ENCODE measurements around the gene IGFL4.

Gene IGFL4

GRCh38 chr19:46066471-46066870, 25.7 kb upstream of the IGFL4 start:
- in situ Hi-C loops (cut with HindIII; ENCODE audit: low pct_ligation_motif_present, low pct_unique_long_range_greater_than_20kb, low sequenced_read_pairs), result no loop called here
- DNase-seq, result no peak

GRCh38 chr19:46065486-46066071, 24.8 kb upstream of the IGFL4 start:
- in situ Hi-C loops (cut with HindIII; ENCODE audit: low pct_ligation_motif_present, low pct_unique_long_range_greater_than_20kb, low sequenced_read_pairs), result no loop called here
- DNase-seq, result no peak

- DNase-seq, result no peak
- in situ Hi-C loops (cut with HindIII; ENCODE audit: low pct_ligation_motif_present, low pct_unique_long_range_greater_than_20kb, low sequenced_read_pairs), result no loop called here
Observed at GRCh38 chr19:46063201-46063600, 22.4 kb upstream of the IGFL4 start.

GRCh38 chr19:46060012-46060411, 19.2 kb upstream of the IGFL4 start:
- DNase-seq, result no peak
- in situ Hi-C loops (cut with HindIII; ENCODE audit: low pct_ligation_motif_present, low pct_unique_long_range_greater_than_20kb, low sequenced_read_pairs), result no loop called here

- in situ Hi-C loops (cut with HindIII; ENCODE audit: low pct_ligation_motif_present, low pct_unique_long_range_greater_than_20kb, low sequenced_read_pairs), result no loop called here
- DNase-seq, result no peak
Observed at GRCh38 chr19:46058778-46059177, 18.0 kb upstream of the IGFL4 start.

GRCh38 chr19:46056536-46056935, 15.7 kb upstream of the IGFL4 start:
- DNase-seq, result no peak
- in situ Hi-C loops (cut with HindIII; ENCODE audit: low pct_ligation_motif_present, low pct_unique_long_range_greater_than_20kb, low sequenced_read_pairs), result no loop called here

GRCh38 chr19:46052896-46053295, 12.1 kb upstream of the IGFL4 start:
- no peak for DNase-seq
- in situ Hi-C loops (cut with HindIII; ENCODE audit: low pct_ligation_motif_present, low pct_unique_long_range_greater_than_20kb, low sequenced_read_pairs), result no loop called here

- in situ Hi-C loops (cut with HindIII; ENCODE audit: low pct_ligation_motif_present, low pct_unique_long_range_greater_than_20kb, low sequenced_read_pairs), result no loop called here
- DNase-seq, result no peak
Observed at GRCh38 chr19:46049597-46049996, 8.8 kb upstream of the IGFL4 start.

GRCh38 chr19:46043519-46043918, 2.7 kb upstream of the IGFL4 start:
- no peak for DNase-seq
- in situ Hi-C loops (cut with HindIII; ENCODE audit: low pct_ligation_motif_present, low pct_unique_long_range_greater_than_20kb, low sequenced_read_pairs), result no loop called here

GRCh38 chr19:46042252-46042883, 1.6 kb upstream of the IGFL4 start:
- no peak for DNase-seq
- in situ Hi-C loops (cut with HindIII; ENCODE audit: low pct_ligation_motif_present, low pct_unique_long_range_greater_than_20kb, low sequenced_read_pairs), result no loop called here

- in situ Hi-C loops (cut with HindIII; ENCODE audit: low pct_ligation_motif_present, low pct_unique_long_range_greater_than_20kb, low sequenced_read_pairs), result no loop called here
- DNase-seq, result no peak
Observed at GRCh38 chr19:46040125-46040524, 677 bp downstream of the IGFL4 start.

- in situ Hi-C loops (cut with HindIII; ENCODE audit: low pct_ligation_motif_present, low pct_unique_long_range_greater_than_20kb, low sequenced_read_pairs), result no loop called here
Observed at GRCh38 chr19:46036744-46037128, 4.1 kb downstream of the IGFL4 start.

GRCh38 chr19:46035986-46036743, 4.6 kb downstream of the IGFL4 start:
- no peak for DNase-seq
- in situ Hi-C loops (cut with HindIII; ENCODE audit: low pct_ligation_motif_present, low pct_unique_long_range_greater_than_20kb, low sequenced_read_pairs), result no loop called here

More at GRCh38 chr19:46036744-46037128, 4.1 kb downstream of the IGFL4 start:
- DNase-seq, result no peak

GRCh38 chr19:46035546-46035945, 5.3 kb downstream of the IGFL4 start:
- in situ Hi-C loops (cut with HindIII; ENCODE audit: low pct_ligation_motif_present, low pct_unique_long_range_greater_than_20kb, low sequenced_read_pairs), result no loop called here
- DNase-seq, result no peak

- in situ Hi-C loops (cut with HindIII; ENCODE audit: low pct_ligation_motif_present, low pct_unique_long_range_greater_than_20kb, low sequenced_read_pairs), result no loop called here
- DNase-seq, result no peak
Observed at GRCh38 chr19:46033401-46033800, 7.4 kb downstream of the IGFL4 start.

GRCh38 chr19:46032597-46033025, 8.2 kb downstream of the IGFL4 start:
- no peak for DNase-seq
- in situ Hi-C loops (cut with HindIII; ENCODE audit: low pct_ligation_motif_present, low pct_unique_long_range_greater_than_20kb, low sequenced_read_pairs), result no loop called here

- DNase-seq, result no peak
- in situ Hi-C loops (cut with HindIII; ENCODE audit: low pct_ligation_motif_present, low pct_unique_long_range_greater_than_20kb, low sequenced_read_pairs), result no loop called here
Observed at GRCh38 chr19:46031781-46032596, 8.8 kb downstream of the IGFL4 start.

GRCh38 chr19:46030812-46031550, 9.8 kb downstream of the IGFL4 start:
- in situ Hi-C loops (cut with HindIII; ENCODE audit: low pct_ligation_motif_present, low pct_unique_long_range_greater_than_20kb, low sequenced_read_pairs), result no loop called here
- no peak for DNase-seq
